HG03103 (cell line): Measurements from ENCODE around the gene SVOPL.
"Not testable (repeated sequence)": the region's sequence is repeated elsewhere in the genome, so short reads cannot be mapped to it uniquely, and the experiment has no call there.

Experiments used
- ATAC-seq: cut with Tn5 transposase; IDR thresholded peaks from one replicate; pipeline ENCODE4 v1.9.1; 2021; ENCODE audit warnings: low read depth; ENCODE audit not compliant: unreplicated experiment

The SVOPL gene

DNA sequence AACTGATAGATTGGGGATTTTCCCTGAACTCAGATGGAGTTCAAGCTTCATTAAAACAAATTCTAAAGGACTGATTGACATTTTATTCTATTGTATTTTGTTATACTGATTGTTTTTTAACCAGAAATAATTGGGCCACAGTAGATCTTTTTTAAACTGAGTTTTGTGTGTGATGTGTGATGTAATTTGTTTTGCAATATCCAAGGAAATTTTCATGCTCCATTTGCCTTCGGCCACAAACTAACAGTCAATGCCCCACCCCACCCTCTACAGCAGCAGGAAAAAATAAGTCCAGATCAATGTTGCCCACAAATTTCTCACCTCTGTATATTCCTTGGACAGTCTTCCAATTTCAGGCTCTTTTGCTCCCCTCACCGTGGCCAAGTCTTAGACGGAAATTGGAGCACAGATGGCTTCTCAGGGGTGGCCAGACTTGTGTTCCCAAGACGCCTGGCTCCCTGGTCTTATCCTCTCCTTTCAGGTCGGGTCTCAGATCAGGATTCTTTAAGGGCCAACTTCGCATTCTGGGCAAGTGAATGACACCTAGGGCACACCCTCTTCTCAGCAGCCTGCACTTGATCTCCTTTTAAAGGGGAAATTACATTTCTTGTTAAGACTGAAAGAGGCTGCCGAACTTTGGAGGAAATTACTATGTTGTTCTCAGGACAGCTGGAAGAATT is at the start of gene SVOPL:
TSS of gene SVOPL (minus strand) at position 506 of the 680 bp plus-strand sequence. CDS start 22,317 bp downstream, outside the sequence.
- no peak for ATAC-seq

GRCh38 chr7:138750473-138750872 is 49.3 kb upstream of the SVOPL start:
- no peak for ATAC-seq

DNA sequence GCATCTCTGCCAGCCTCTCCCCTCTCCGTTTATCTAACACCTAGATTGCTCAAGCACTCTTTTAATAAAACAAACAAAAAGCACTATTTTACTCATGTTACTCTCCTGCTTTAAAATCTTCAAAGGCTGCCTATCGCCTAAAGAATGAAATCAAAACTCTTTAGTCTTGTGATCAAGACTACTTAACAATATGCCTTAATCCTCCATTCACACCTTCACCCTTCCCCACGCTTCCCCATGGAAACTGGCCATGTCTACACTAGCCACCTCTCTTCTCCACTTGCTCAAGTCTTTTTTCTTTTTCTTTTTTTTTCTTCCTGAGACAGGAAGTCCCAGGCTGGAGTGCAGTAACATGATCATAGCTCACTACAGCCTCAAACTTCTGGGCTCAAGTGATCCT is 48.8 kb upstream of the SVOPL start:
- ATAC-seq = no peak

DNA sequence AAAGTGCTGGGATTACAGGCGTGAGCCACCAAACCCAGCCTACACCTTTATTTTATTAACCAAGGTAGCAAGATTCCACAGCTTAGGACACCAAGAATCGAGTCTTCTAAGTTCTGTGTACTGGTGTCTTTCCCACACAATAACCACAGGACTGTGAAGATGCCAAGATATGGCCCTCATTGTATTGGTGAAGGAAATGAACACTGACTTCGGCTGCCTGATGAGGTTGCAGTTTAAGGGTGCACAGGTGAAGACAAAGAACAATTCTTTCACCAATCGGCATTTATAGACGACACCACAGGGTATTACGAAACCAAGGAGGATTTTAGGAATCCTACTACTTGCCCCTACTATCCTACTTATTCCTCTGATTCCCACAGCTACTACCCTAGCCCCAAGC is 47.5 kb upstream of the SVOPL start:
- ATAC-seq = no peak

DNA sequence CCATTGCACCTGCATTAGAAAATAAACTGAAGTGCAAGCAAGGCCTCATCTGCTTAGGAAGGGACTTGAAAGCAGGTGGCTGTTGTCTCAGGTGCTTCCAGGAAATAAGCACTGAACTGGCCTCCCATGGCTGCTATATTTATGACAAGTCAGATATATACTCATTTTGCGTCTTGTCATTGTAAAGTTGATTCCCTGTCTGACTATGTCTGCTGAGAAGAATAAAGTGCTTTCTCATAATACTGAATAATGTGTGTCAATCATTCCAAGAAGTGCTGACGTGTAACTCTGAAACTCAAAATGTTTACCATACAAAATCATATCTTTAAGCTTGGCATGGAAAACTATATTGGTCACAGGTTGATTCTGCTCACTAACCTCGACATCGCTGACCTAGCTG is 44.9 kb upstream of the SVOPL start:
- no peak for ATAC-seq

DNA sequence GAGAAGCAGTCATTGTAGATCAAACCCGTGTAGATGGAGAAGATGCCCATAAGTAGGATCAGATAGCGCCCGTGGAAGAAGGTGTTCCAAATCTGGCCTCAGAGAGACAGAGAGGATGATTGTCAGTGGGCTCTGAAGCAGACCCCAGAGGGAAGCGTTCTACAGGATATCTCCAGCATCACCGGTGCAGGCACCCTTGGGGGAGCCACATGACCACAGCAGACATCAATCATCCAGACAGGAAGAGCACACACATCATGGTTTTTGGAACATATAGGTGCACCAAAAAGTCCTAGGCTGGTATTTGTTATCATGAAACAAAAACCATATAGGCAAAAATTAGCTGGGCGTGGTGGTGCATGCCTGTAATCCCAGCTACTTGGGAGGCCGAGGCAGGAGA is 44.0 kb upstream of the SVOPL start:
- no peak for ATAC-seq

DNA sequence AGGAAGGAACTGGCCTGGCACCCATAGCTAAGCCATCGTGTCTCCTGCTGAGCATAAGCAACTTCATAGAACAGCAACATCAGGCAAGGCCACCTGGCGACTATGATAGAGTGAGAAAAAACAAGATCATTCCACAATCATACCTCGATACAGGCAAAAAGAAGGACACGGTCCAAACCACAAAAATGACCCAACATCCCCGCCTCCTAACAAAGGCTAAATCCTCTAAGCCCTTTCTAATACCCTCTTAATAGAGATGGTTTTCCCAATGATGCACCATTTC is 40.2 kb upstream of the SVOPL start:
- ATAC-seq = no peak

- ATAC-seq = no peak
Observed at GRCh38 chr7:138739859-138740258, 38.7 kb upstream of the SVOPL start.

DNA sequence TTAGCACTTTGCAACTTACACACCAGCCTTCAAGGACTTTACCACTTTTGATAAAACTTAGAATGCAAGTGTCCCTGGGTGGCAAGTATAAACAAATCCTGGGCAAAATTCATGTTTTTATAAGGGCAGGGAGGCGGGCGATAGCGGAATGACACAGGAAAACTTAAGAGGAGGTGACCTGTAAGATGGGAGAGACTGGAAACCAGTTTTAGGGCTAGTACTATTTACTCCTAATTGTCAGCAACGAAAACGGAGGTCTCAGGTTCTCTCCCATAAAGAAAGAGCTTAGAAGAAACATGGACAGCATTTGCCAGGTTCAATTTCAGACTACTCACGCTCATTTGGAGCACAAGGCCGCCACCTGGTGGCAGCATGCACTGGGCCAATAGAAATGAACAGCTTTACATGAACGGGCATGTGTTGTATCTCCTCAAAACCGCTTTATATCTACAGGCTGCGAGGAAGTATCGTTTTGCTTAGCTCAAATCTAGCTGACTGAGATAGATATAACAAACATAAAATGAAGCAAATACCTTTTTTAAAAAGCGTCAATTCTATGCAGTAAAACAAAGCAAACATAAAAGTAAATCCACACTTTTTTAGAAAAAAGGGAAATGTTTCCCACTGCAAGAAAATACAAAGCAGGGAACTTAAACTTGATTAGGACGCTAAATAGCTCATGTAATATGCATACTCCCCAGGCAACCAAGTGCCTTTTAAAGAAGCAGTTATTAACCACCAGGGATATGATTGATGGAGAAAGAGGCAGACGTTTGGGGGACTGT is 37.6 kb upstream of the SVOPL start:
- peak; percentile 87 for ATAC-seq

DNA sequence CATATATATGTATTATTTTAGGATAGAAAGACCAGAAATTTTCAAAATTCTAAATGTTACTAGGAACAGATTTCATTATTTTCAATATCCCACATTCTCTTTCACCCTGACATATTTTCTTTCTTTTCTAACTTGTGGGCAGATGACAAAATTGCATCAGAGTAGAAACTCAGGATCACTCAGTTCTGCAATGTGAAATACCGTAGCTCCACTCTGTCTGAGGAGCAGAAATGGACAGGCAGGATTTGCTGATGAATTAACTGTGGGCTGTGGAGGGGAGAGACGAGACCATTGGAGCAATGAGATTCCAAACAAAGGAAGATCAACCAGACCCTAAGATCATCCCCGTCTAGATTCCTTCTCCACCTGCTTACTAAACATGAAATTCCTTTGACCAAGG is 37.0 kb upstream of the SVOPL start:
- ATAC-seq = no peak

- no peak for ATAC-seq
Observed at GRCh38 chr7:138735399-138735798, 34.2 kb upstream of the SVOPL start.

DNA sequence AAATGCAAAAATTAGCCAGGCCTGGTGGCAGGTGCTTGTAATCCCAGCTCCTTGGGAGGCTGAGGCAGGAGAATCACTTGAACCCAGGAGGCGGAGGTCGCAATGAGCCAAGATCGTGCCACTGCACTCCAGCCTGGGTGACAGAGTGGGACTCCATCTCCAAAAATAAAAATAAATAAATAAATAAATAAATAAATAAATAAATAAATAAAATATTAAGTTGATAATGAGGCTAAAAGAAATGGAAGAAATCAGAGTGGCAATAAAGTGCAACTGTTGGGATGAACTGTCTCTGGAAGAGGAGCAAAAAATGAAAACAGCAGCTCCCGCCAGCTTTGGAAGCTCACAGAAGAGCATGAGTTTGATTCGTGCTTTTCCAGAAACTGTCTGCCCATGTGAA is 30.6 kb upstream of the SVOPL start:
- ATAC-seq = not testable (repeated sequence)

DNA sequence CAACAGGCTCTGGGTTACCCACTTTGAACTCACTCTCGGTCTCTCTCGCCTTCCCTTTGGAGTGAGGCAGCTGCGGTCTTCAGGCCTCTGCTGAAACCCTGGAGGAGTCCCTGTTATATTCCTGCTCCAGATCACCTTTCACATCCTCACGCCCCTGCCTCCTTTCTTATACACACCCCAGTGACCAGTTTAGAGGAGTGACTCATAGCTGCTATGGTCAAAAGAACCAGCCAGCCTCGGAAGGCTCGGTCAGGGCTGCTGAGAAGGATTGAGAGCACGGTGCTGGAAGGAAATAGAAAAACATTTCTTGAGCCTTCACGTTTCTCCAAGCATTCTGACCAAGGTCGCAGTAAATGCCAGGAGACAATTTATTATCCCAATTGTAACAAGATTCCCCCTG is 28.3 kb upstream of the SVOPL start:
- no peak for ATAC-seq

DNA sequence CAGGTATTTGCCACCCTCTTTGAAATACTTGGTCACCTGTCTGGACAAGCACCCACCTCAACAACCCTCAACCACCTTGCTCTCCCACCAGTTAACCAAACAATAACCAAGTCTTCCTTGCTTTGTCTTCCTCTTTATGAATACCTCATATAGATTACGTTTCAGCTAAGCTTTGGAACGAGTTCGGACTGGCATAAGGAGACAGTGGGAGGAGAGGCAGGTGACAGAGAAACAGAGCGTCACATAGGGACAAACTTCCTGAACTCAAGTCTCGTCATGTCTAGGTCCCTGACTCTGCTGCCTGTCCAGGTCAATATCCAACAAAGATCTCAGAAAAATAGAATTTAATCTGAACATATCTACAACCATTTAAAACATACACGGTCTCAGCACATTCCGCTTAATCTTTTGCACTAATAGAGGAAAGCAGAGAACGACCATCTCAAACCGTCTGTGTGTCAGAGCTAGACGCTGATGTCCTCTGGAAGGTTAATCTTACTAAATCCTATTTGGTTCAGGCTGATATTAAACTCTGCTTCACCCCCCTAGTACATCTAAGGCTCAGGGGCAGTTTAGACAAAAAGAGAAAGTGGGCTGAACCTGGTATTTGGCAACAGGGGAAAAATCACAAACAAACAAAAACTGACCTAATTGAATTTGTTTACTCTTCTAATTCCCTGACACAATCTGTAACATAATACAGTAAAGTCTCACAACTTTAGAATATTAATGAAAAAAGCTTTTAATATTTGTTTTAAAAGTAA is 26.4 kb upstream of the SVOPL start:
- no peak for ATAC-seq

DNA sequence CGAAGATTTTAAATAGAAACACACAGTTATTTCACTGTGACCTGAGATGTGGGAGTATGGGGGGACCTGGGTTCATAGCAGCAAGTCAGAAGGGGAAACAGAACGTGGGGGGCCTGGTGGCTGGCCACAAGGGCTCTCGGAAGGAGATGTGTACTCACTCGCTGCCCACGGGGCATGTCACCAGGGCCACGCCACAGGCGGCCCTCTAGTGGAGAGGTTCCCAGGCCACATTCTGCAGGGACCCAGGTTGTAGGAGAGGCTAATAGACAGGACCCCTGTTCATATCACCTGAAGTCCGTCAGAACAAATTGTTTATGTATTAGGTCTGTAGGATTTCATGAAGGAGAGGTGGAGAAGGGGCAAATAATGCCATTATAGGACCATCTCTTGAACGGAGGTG is 25.1 kb upstream of the SVOPL start:
- ATAC-seq = no peak

GRCh38 chr7:138720286-138720685 is 19.1 kb upstream of the SVOPL start:
- ATAC-seq = no peak

GRCh38 chr7:138716889-138717288 is 15.7 kb upstream of the SVOPL start:
- ATAC-seq = no peak

DNA sequence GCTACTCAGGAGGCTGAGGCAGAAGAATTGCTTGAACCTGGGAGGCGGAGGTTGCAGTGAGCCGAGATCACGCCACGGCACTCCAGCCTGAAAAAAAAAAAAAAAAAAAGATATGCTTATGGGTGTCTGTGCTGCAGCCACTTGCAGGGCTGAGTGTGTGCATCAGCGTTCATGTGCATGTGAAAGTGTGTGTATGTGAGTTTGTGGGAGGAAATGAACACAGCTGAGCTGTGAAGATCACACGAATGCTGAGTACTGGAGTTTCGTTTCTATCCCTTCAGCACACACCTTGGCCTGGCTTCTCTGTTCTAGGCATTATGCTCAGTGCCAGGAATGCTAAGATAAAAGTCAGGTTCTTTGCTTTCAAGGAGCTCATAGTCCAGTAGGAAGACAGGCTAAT is 12.0 kb upstream of the SVOPL start:
- no peak for ATAC-seq

DNA sequence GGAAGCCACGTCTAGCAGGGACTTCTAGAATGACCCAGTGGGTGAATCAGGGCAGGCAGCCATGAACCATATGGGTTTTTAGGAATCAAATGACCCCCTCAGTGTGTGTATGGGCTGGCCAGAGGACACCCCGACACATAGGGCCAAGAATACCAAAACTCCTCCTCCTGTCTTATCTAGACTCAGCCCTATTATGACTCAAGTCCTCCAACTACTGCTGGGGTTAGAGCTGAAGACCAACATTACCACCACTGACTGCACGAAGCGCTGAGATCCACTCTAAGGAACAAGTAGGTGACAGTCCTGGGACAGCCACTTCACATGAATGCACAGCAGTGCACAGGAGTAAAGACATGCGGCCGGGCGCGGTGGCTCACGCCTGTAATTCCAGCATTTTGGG is 11.5 kb upstream of the SVOPL start:
- no peak for ATAC-seq

DNA sequence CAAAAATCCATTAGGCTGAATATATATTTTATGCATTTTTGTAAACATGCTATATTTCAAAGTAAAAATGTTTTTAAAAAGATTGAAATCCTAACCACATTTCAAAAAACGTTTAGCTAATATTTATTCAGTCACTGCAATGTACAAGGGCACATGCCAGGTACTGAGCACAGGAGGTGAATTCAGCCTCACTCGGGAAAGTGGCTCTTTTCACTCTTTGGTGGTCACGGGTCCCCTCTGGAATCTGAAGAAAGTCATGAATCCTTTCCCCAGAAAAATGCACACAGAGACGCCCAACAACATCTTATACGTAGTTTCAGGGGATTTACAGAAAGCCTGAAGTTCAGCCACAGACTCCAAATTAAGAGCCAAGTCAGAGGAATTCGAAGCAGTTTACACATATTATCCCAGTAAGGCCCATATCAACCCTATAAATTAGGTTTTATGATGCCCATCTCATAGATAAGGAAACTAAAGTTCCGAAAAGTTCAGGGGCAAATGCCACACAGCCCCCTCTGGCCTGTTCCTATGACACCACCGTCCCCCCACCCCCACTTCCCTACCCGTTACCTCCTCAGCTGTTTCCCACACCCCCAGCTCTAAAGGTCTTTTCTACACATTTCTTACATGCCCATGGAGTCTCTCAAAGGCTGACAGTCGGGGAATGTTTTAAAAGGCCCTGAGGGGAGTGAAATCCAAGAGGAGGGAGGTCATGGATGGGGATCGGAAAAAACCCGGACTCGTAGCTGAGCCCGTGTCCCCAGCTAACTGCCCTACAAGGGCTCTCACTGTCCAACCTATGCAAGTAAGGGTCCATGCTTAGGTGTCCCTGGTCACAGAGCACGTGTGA is 9.6 kb upstream of the SVOPL start:
- no peak for ATAC-seq

DNA sequence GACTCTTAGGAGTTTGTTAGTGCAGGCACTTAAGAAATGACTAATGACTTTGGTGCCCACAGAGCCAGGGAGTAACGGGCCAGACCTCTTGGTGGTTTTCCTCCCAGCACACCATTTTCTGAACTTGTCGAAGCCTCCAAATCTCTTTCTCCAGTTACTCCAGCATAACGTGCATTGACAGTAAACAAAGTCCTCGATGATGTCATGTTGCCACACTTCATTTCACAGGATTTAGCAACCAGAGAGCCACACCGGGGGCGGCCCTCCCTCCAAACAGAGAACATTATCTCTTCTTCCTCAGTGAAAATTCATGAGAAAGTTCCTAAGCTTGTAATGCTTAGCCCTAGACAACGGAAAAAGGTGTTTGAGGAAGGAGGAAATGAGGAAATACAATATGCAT is 4.0 kb upstream of the SVOPL start:
- ATAC-seq = no peak
